Ovary (tissue), 9 donors: ENCODE measurements around the gene RPS10. TPM values are rescaled to one million over a fixed set of nuclear protein-coding genes. Genes with fewer than 3 reads are reported as not detected.

Source experiments
- DNase-seq, 5 donors: peaks; one replicate each; pipeline ENCODE4 v3.0.0-alpha.2; 2019 to 2020
- H3K27ac ChIP-seq, 2 donors: fragments of 200-600 bp; one replicate each; pipeline versions ENCODE4 v1.5.1 to v1.8.0; 2019 to 2022
- H3K27me3 ChIP-seq: fragments of 200-600 bp; one replicate; pipeline ENCODE4 v1.8.0; 2022
- H3K36me3 ChIP-seq: fragments of 200-600 bp; sonication (generic); one replicate; pipeline ENCODE4 v1.5.1; 2019
- H3K4me1 ChIP-seq: one replicate; pipeline ENCODE4 v1.8.1; 2013; ENCODE audit warnings: mild to moderate bottlenecking, moderate library complexity; ENCODE audit not compliant: insufficient read depth
- H3K4me3 ChIP-seq: fragments of 200-600 bp; sonication (generic); one replicate; pipeline ENCODE4 v1.5.1; 2017
- H3K9me3 ChIP-seq, 2 donors: fragments of 200-600 bp in 1 of 2; sonication (generic) in 1 of 2; one replicate each; pipeline versions ENCODE4 v1.5.1 to v1.8.1; 2013 to 2019; ENCODE audit warnings: mild to moderate bottlenecking in 1 of 2, moderate library complexity in 1 of 2
- CTCF ChIP-seq, 3 donors: fragments of 450-650 bp in 2 of 3; fragments of 200-600 bp in 1 of 3; IDR thresholded peaks; one replicate each; pipeline versions ENCODE4 v1.5.1 to v1.8.0; 2016 to 2022; ENCODE audit warnings: antibody characterized with exemption in 3 of 3, mild to moderate bottlenecking in 1 of 3
- EP300 ChIP-seq: sonication (generic); formaldehyde crosslinking; IDR thresholded peaks from one replicate; pipeline ENCODE4 v1.6.1; 2017; ENCODE audit warnings: antibody characterized with exemption
- POLR2A ChIP-seq: fragments of 450-650 bp; IDR thresholded peaks from one replicate; pipeline ENCODE4 v1.6.1; 2017; ENCODE audit warnings: antibody characterized with exemption, mild to moderate bottlenecking, moderate library complexity
- WGBS, 3 donors: extraction: QIAGEN DNeasy Blood & Tissue Kit in 1 of 3; methylation state at CpG; one replicate each; pipeline versions ENCODE4 v1.1.5 to v1.1.7; 2013 to 2017; 5-methylcytosine and 5-hydroxymethylcytosine counted together
- intact Hi-C, 4 donors: fragments of 100-400 bp; cut with DNase I; formaldehyde crosslinking; loops; one replicate each; pipeline versions ENCODE4 v1.11.0 to v1.15.1; 2022 to 2023
- polyA plus RNA-seq, 2 donors: library from polyadenylated mRNA; stranded (reverse); fragments of 200-250 nt in 1 of 2; fragments of 350-450 nt in 1 of 2; fragmentation: Illumina TruSeq in 1 of 2; extraction: RNeasy Lipid Tissue Mini Kit (QIAGEN cat#74804) in 1 of 2; gene quantifications; one replicate each; pipeline ENCODE4 v1.2.3, GENCODE V29; 2013 to 2014
- total RNA-seq, 7 donors: library from RNA; depleted of rRNA in 2 of 7; stranded (reverse); fragments of >200 nt in 2 of 7; fragmentation: NEBNext Ultra II Directional in 3 of 7; extraction: Animal tissue kit (Norgen Biotek cat#: 25700) in 3 of 7; gene quantifications; one replicate each; pipeline versions ENCODE4 v1.1.0 to v1.2.4, GENCODE V29; 2016 to 2023
- donor health status: DM: no; HTN: no; CAD: no; lungs with moderate emphysema.
- donor health status: DM: no; HTN: no; CAD: no.
- donor health status: Bipolar disorder and iron deficiency.
- donor health status: DM: yes; HTN: yes; CAD: no.
- donor health status: DM: no; HTN: no; CAD: no.
- donor health status: DM: yes; HTN: yes; CAD: no.

Gene RPS10
- total and polyA plus RNA-seq, 9 donors = 1,945 to 10,077 (median 2,497) TPM

DNA sequence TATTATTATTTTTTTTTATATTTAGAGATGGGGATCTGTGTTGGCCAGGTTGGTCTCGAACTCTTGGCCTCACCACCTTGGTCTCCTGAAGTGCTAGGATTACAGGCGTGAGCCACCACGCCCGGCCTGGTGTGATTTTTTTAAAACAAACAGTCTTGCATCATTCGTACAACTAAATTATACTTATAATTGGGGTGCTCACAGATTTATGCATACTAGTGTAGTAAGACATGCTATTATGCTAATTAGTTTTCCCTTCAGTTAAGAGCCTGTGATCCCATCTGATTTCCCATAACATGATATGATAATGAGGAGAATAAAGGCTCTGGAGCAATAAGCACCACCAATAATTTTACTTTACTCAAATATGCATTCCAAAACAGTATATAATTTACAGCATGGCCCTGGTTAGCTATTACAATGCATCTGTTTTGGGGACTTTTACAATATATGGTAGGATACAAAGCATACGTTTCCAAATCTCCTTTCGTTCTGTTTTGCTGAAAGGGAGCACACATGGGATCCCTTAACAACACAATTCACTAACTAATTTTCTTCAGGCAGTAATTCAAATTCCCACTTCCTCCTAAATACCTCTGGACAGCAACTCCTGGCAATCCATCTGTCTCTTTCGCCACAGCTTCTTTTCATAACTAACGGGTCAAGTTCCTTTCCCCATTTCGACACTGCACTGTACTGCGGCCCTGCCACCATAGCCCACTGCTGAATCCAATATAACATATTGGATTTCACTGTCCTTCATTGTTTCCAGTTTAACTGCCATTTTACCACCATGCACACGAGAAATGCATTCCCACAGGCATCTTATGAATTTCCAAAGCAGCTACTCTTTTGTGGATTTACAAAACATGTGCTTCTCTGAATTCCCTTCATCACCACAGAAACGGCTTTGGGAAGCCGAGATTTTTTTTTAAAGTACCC is 35.1 kb downstream of the RPS10 start:
- TF ChIP-seq POLR2A (no peak), EP300 (no peak), CTCF (IDR thresholded peaks at IDR 0.05) (no peak)
- WGBS, 3 donors = 21 to 30% (median 25%) methylated on average over 14 of the region's 14 CpGs
- intact Hi-C loops = loop anchor here in 1 of 4 donors (5.0 kb wide), 1 partner anchor 144 kb away; the partner anchor contains the start of gene SMIM29
- Histone ChIP-seq H3K27ac (peak overlapping the region in 1 of 2 donors; percentile 91), H3K4me3 (peak overlapping the region; percentile 50), H3K4me1 (peaks cover 3% of the 10 kb centered on the region), H3K9me3 (no peaks in the 10 kb centered on the region), H3K36me3 (no peaks in the 10 kb centered on the region), H3K27me3 (no peaks in the 10 kb centered on the region)
- DNase-seq = peak in 1 of 5 donors; percentile 52

- DNase-seq = no peak
- Histone ChIP-seq H3K36me3 (no peaks in the 10 kb centered on the region), H3K27me3 (no peaks in the 10 kb centered on the region), H3K9me3 (no peaks in the 10 kb centered on the region), H3K4me1 (peaks cover 7% of the 10 kb centered on the region), H3K27ac (no peak overlapping the region), H3K4me3 (no peak overlapping the region)
- intact Hi-C loops = loop anchor here in 1 of 4 donors (10.0 kb wide), 1 partner anchor 74 kb away; no protein-coding TSS in a partner anchor
- TF ChIP-seq CTCF (IDR thresholded peaks at IDR 0.05) (no peak), EP300 (no peak), POLR2A (no peak)
- WGBS, 3 donors = 80 to 91% (median 86%) methylated on average over 3 of the region's 3 CpGs
Measured at GRCh38 chr6:34389034-34389433, 36.8 kb downstream of the RPS10 start.

- Histone ChIP-seq H3K4me3 (no peak overlapping the region), H3K9me3 (no peaks in the 10 kb centered on the region), H3K27me3 (no peaks in the 10 kb centered on the region), H3K4me1 (peaks cover 9% of the 10 kb centered on the region), H3K36me3 (no peaks in the 10 kb centered on the region), H3K27ac (no peak overlapping the region)
- intact Hi-C loops = loop anchor here in 1 of 4 donors (10.0 kb wide), 1 partner anchor 74 kb away; no protein-coding TSS in a partner anchor
- TF ChIP-seq CTCF (IDR thresholded peaks at IDR 0.05) = no peak
- TF ChIP-seq POLR2A = no peak
- TF ChIP-seq EP300 = no peak
- no peak for DNase-seq
- WGBS, 3 donors = 60 to 68% (median 66%) methylated on average over 3 of the region's 3 CpGs
Measured at GRCh38 chr6:34388421-34388820, 37.4 kb downstream of the RPS10 start.

DNA sequence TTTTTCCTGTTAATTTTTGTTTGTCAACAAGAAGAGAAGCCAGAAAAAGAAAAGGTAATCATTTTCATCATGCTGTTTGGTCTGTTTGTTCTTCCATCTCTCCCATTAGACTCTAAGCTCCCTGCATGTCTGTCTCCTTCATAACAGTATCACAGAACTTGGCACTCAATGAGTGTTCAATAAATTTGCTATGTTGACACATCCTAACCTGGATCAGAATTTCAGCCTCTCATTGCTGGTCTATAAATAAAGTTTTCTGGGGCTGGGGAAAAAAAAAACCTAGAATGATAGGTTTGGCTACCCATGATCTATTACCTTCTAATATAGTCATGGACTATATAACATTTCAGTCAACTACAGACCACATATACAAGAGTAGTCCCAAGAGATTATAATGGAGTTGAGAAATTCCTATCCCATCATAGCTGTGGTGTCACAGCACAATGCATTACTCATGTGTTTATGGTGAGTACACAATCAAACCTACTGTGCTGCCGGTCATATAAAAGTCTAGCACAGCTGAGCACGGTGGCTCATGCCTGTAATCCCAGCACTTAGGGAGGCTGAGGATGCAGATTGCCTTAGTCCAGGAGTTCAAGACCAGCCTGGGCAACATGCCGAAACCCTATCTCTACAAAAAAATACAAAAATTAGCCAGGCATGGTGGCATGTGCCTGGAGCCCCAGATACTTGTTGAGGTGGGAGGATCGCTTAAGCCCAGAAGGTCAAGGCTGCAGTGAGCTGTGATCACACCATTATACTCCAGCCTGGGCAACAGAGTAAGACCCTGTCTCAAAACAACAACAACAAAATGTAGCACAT is 39.3 kb downstream of the RPS10 start:
- Histone ChIP-seq H3K27ac (no peak overlapping the region), H3K9me3 (no peaks in the 10 kb centered on the region), H3K4me1 (peaks cover 11% of the 10 kb centered on the region), H3K4me3 (no peak overlapping the region), H3K27me3 (no peaks in the 10 kb centered on the region), H3K36me3 (no peaks in the 10 kb centered on the region)
- WGBS, 3 donors = 63 to 71% (median 68%) methylated on average over 4 of the region's 4 CpGs
- no peak for DNase-seq
- intact Hi-C loops = loop anchor here in 1 of 4 donors (10.0 kb wide), 1 partner anchor 72 kb away; no protein-coding TSS in a partner anchor
- TF ChIP-seq POLR2A (no peak), CTCF (IDR thresholded peaks at IDR 0.05) (no peak), EP300 (no peak)
